H9 (cell line): Measurements from ENCODE around the gene ARHGAP22. TPM values are rescaled to one million over a fixed set of nuclear protein-coding genes. Genes with fewer than 3 reads are reported as not detected.

Experiments
- DNase-seq: peaks from one replicate; pipeline ENCODE4 v3.0.0-alpha.2; 2017
- H2AFZ ChIP-seq: one replicate; pipeline ENCODE4 v1.6.1; 2013; ENCODE audit warnings: mild to moderate bottlenecking, low read length, control low read depth, moderate library complexity
- H2AK5ac ChIP-seq: 2 replicates; pipeline ENCODE4 v1.6.1; 2013; ENCODE audit warnings: low read length, control low read depth, mixed read lengths; ENCODE audit not compliant: insufficient read length
- H2BK120ac ChIP-seq: one replicate; pipeline ENCODE4 v1.6.1; 2013; ENCODE audit warnings: low read depth, mild to moderate bottlenecking, low read length, control low read depth, inconsistent platforms; ENCODE audit not compliant: poor library complexity, severe bottlenecking
- H2BK12ac ChIP-seq: 2 replicates; pipeline ENCODE4 v1.6.1; 2013; ENCODE audit warnings: low read length, control low read depth, mixed read lengths, low read depth; ENCODE audit not compliant: insufficient read length
- H2BK15ac ChIP-seq: 2 replicates; pipeline ENCODE4 v1.6.1; 2013; ENCODE audit warnings: low read depth, low read length, control low read depth
- H2BK20ac ChIP-seq: one replicate; pipeline ENCODE4 v1.6.1; 2013; ENCODE audit warnings: low read depth, mild to moderate bottlenecking, low read length, control low read depth, inconsistent platforms; ENCODE audit not compliant: poor library complexity, severe bottlenecking
- H2BK5ac ChIP-seq: 2 replicates; pipeline ENCODE4 v1.6.1; 2013; ENCODE audit warnings: low read length, control low read depth, mixed read lengths; ENCODE audit not compliant: insufficient read length
- H3K14ac ChIP-seq: 2 replicates; pipeline ENCODE4 v1.6.1; 2013; ENCODE audit warnings: low read length, control low read depth; ENCODE audit not compliant: insufficient read depth
- H3K18ac ChIP-seq: 2 replicates; pipeline ENCODE4 v1.6.1; 2013; ENCODE audit warnings: low read depth, mild to moderate bottlenecking, mixed read lengths, low read length, control low read depth; ENCODE audit not compliant: insufficient read length
- H3K23ac ChIP-seq: 2 replicates; pipeline ENCODE4 v1.6.1; 2013; ENCODE audit warnings: low read length, control low read depth, mixed read lengths, low read depth; ENCODE audit not compliant: insufficient read length
- H3K23me2 ChIP-seq: 2 replicates; pipeline ENCODE4 v1.6.1; 2013; ENCODE audit warnings: low read depth, mild to moderate bottlenecking, mixed read lengths, low read length, control low read depth; ENCODE audit not compliant: insufficient read length, poor library complexity, severe bottlenecking
- H3K27ac ChIP-seq: 2 replicates; pipeline ENCODE4 v1.5.1; 2013; ENCODE audit warnings: low read length, control low read depth, mixed read lengths, low read depth; ENCODE audit not compliant: insufficient read length
- H3K27me3 ChIP-seq: 2 replicates; pipeline ENCODE4 v1.6.1; 2013; ENCODE audit warnings: low read length, control low read depth, inconsistent platforms; ENCODE audit not compliant: insufficient read depth
- H3K4ac ChIP-seq: 2 replicates; pipeline ENCODE4 v1.6.1; 2013; ENCODE audit warnings: low read depth, mild to moderate bottlenecking, control low read depth, inconsistent platforms, low read length, moderate library complexity
- H3K4me1 ChIP-seq: 2 replicates; pipeline ENCODE4 v1.6.1; 2013; ENCODE audit warnings: low read length, control low read depth, inconsistent platforms; ENCODE audit not compliant: insufficient read depth
- H3K4me2 ChIP-seq: 2 replicates; pipeline ENCODE4 v1.6.1; 2013; ENCODE audit warnings: low read length, control low read depth, mixed read lengths; ENCODE audit not compliant: insufficient read length, insufficient read depth
- H3K56ac ChIP-seq: 2 replicates; pipeline ENCODE4 v1.6.1; 2013; ENCODE audit warnings: low read depth, mild to moderate bottlenecking, mixed read lengths, low read length, control low read depth; ENCODE audit not compliant: insufficient read length
- H3K79me1 ChIP-seq: 2 replicates; pipeline ENCODE4 v1.6.1; 2013; ENCODE audit warnings: low read depth, mild to moderate bottlenecking, moderate library complexity, low read length, control low read depth, inconsistent platforms; ENCODE audit not compliant: insufficient read depth, poor library complexity, severe bottlenecking
- H3K79me2 ChIP-seq: 2 replicates; pipeline ENCODE4 v1.6.1; 2013; ENCODE audit warnings: low read length, control low read depth, inconsistent platforms; ENCODE audit not compliant: insufficient read depth
- H3K9ac ChIP-seq: 2 replicates; pipeline ENCODE4 v1.6.1; 2013; ENCODE audit warnings: low read length, control low read depth, mixed read lengths; ENCODE audit not compliant: insufficient read length; ENCODE audit errors: extremely low read depth
- H3K9me3 ChIP-seq: one replicate; pipeline ENCODE4 v1.6.1; 2013; ENCODE audit warnings: low read depth, low read length, inconsistent platforms; ENCODE audit not compliant: control insufficient read depth
- H3T11ph ChIP-seq: one replicate; pipeline ENCODE4 v1.6.1; 2013; ENCODE audit warnings: mild to moderate bottlenecking, low read length, control low read depth, inconsistent platforms
- H4K20me1 ChIP-seq: one replicate; pipeline ENCODE4 v1.6.1; 2013; ENCODE audit not compliant: control insufficient read depth, insufficient read length, insufficient read depth
- H4K5ac ChIP-seq: 2 replicates; pipeline ENCODE4 v1.6.1; 2013; ENCODE audit warnings: low read depth, mild to moderate bottlenecking, mixed read lengths, low read length, control low read depth; ENCODE audit not compliant: insufficient read length
- H4K8ac ChIP-seq: replicated peaks from 2 replicates; pipeline ENCODE4 v1.6.1; 2013; ENCODE audit warnings: low read length, control low read depth, mixed read lengths, low read depth; ENCODE audit not compliant: insufficient read length
- H4K91ac ChIP-seq: 2 replicates; pipeline ENCODE4 v1.6.1; 2013; ENCODE audit warnings: low read depth, mild to moderate bottlenecking, moderate library complexity, mixed read lengths, low read length, control low read depth; ENCODE audit not compliant: insufficient read length
- H3K27ac Mint-ChIP-seq, 3 experiments: 2 replicates in 2 of 3; 3 replicates in 1 of 3; pipeline ENCODE4 v1.8.0; 2020 to 2021; ENCODE audit warnings: mixed read lengths in 3 of 3, mild to moderate bottlenecking in 1 of 3, moderate library complexity in 1 of 3
- H3K27me3 Mint-ChIP-seq: 2 replicates; pipeline ENCODE4 v1.8.0; 2021; ENCODE audit warnings: low read depth, mild to moderate bottlenecking, moderate library complexity, mixed read lengths
- H3K36me3 Mint-ChIP-seq, 3 experiments: 2 replicates in 2 of 3; 3 replicates in 1 of 3; pipeline ENCODE4 v1.8.0; 2020 to 2021; ENCODE audit warnings: low read depth in 3 of 3, mixed read lengths in 3 of 3; ENCODE audit not compliant: insufficient read depth in 1 of 3
- H3K4me1 Mint-ChIP-seq, 2 experiments: 2 replicates each; pipeline ENCODE4 v1.8.0; 2020; ENCODE audit warnings: mixed read lengths in 2 of 2
- H3K4me3 Mint-ChIP-seq, 2 experiments: 2 replicates in 1 of 2; 3 replicates in 1 of 2; pipeline ENCODE4 v1.8.0; 2020 to 2021; ENCODE audit warnings: mild to moderate bottlenecking in 2 of 2, mixed read lengths in 2 of 2, moderate library complexity in 1 of 2
- H3K9me3 Mint-ChIP-seq, 2 experiments: 2 replicates in 1 of 2; 3 replicates in 1 of 2; pipeline ENCODE4 v1.8.0; 2020; ENCODE audit warnings: mild to moderate bottlenecking in 2 of 2, mixed read lengths in 2 of 2, moderate library complexity in 1 of 2
- CTCF ChIP-seq: fragments of 200-600 bp; sonication (generic); conservative IDR thresholded peaks from 3 replicates; pipeline ENCODE4 v1.8.0; 2021; ENCODE audit warnings: antibody characterized with exemption, mild to moderate bottlenecking
- WGBS: extraction: QIAGEN DNeasy Blood & Tissue Kit; methylation state at CpG from one replicate; pipeline ENCODE4 v1.1.7; 2013; ENCODE audit warnings: missing lambda C conversion rate, low lambda C conversion rate, mixed read lengths; ENCODE audit not compliant: insufficient read length; ENCODE audit errors: extremely low coverage; 5-methylcytosine and 5-hydroxymethylcytosine counted together
- total RNA-seq: library from RNA; stranded (reverse); gene quantifications from 2 replicates; pipeline ENCODE4 v1.2.1, GENCODE V29; 2021

Gene ARHGAP22
- total RNA-seq, 1 experiment from 2014 or later: 7.4 TPM

- Histone ChIP-seq H2BK5ac (no peak overlapping the region), H2BK15ac (no peak overlapping the region), H2AK5ac (no peak overlapping the region), H4K8ac (no peak overlapping the region), H3K27me3 (no peaks in the 10 kb centered on the region; the same call in 1 of the 2 replicates), H3K27ac (no peak overlapping the region), H3K23ac (no peak overlapping the region), H2BK20ac (no peak overlapping the region), H3K14ac (no peak overlapping the region), H3K9me3 (no peaks in the 10 kb centered on the region), H3K79me2 (no peaks in the 10 kb centered on the region), H3K56ac (no peak overlapping the region), H4K5ac (no peak overlapping the region), H2BK12ac (no peak overlapping the region), H2AFZ (no peak overlapping the region), H3K23me2 (no peaks in the 10 kb centered on the region), H3K79me1 (no peaks in the 10 kb centered on the region), H3T11ph (no peak overlapping the region), H3K4me1 (no peaks in the 10 kb centered on the region; the same call in 1 of the 2 replicates), H4K20me1 (no peaks in the 10 kb centered on the region), H3K4me2 (no peak overlapping the region), H3K9ac (no peak overlapping the region), H2BK120ac (no peak overlapping the region), H3K18ac (no peak overlapping the region), H3K4ac (no peak overlapping the region), H4K91ac (no peak overlapping the region)
- Mint-ChIP-seq H3K4me3 (no peak overlapping the region), H3K9me3 (no peaks in the 10 kb centered on the region), H3K27me3 (no peaks in the 10 kb centered on the region), H3K4me1 (peaks cover 13 to 26% of the 10 kb centered on the region in 2 experiments), H3K36me3 (no peaks in the 10 kb centered on the region), H3K27ac (no peak overlapping the region; a peak in 1 of 7 replicates)
- WGBS: no CpG with 5 or more reads among the region's 11 CpGs
- no peak for TF ChIP-seq CTCF
- no peak for DNase-seq
These were observed 101.5 kb downstream of the ARHGAP22 start for GRCh38 chr10:48503293-48503911.
